Upper lobe of left lung (tissue), 4 donors: ENCODE data around the gene IFT43.

Experiments
- CTCF ChIP-seq, 6 experiments: fragments of 450-650 bp in 4 of 6; fragments of 200-600 bp in 2 of 6; sonication (generic) in 2 of 6; IDR thresholded peaks; one replicate each; pipeline ENCODE4 v1.5.1; 2016 to 2019; ENCODE audit warnings: antibody characterized with exemption in 6 of 6
- EP300 ChIP-seq, 4 donors: sonication (generic); formaldehyde crosslinking; IDR thresholded peaks; one replicate each; pipeline ENCODE4 v1.5.1; 2017; ENCODE audit warnings: antibody characterized with exemption in 4 of 4, control low read depth in 2 of 4
- POLR2A ChIP-seq, 4 donors: fragments of 450-650 bp; IDR thresholded peaks; one replicate each; pipeline ENCODE4 v1.5.1; 2016 to 2017; ENCODE audit warnings: antibody characterized with exemption in 4 of 4, mild to moderate bottlenecking in 2 of 4

GRCh38 chr14:76034566-76034965 lies 49.0 kb downstream of the IFT43 start:
- TF ChIP-seq EP300 (IDR thresholded peaks at IDR 0.05) (no peak), CTCF (IDR thresholded peaks at IDR 0.05) (no peak), POLR2A (IDR thresholded peaks at IDR 0.05) (no peak)
